Transverse colon (tissue), 4 donors: ENCODE results near the gene SNRK. TPM values are rescaled to one million over a fixed set of nuclear protein-coding genes. Genes with fewer than 3 reads are reported as not detected.

Experiments used
- DNase-seq: peaks from one replicate; pipeline ENCODE4 v3.0.0-alpha.2; 2019
- H3K27ac ChIP-seq, 4 donors: fragments of 200-600 bp; sonication (generic); 2 replicates each; pipeline ENCODE4 v1.5.1; 2016 to 2018; ENCODE audit warnings: inconsistent platforms in 4 of 4
- H3K27me3 ChIP-seq: fragments of 200-600 bp; sonication (generic); 2 replicates; pipeline ENCODE4 v1.5.1; 2017; ENCODE audit warnings: inconsistent platforms
- H3K36me3 ChIP-seq, 4 donors: fragments of 200-600 bp; sonication (generic); 2 replicates each; pipeline ENCODE4 v1.5.1; 2017 to 2019; ENCODE audit warnings: inconsistent platforms in 4 of 4
- H3K4me1 ChIP-seq, 4 donors: fragments of 200-600 bp; sonication (generic); 2 replicates each; pipeline ENCODE4 v1.5.1; 2017 to 2020; ENCODE audit warnings: inconsistent platforms in 4 of 4
- H3K4me3 ChIP-seq, 4 donors: fragments of 200-600 bp; sonication (generic); 1 replicate in 1 of 4; 2 replicates in 3 of 4; pipeline versions ENCODE4 v1.5.1 to v1.6.1; 2017 to 2019; ENCODE audit warnings: inconsistent platforms in 4 of 4
- H3K9me3 ChIP-seq, 2 donors: fragments of 200-600 bp; sonication (generic); 2 replicates each; pipeline ENCODE4 v1.5.1; 2017 to 2019; ENCODE audit warnings: inconsistent platforms in 2 of 2
- CTCF ChIP-seq, 5 experiments: fragments of 200-600 bp in 3 of 5; fragments of 450-650 bp in 2 of 5; sonication (generic) in 3 of 5; IDR thresholded peaks; 1 replicate in 2 of 5; 2 replicates in 3 of 5; pipeline ENCODE4 v1.5.1; 2016 to 2017; ENCODE audit warnings: antibody characterized with exemption in 5 of 5, inconsistent platforms in 3 of 5, mild to moderate bottlenecking in 2 of 5, moderate library complexity in 1 of 5
- EP300 ChIP-seq: sonication (generic); formaldehyde crosslinking; IDR thresholded peaks from one replicate; pipeline ENCODE4 v1.6.1; 2017; ENCODE audit warnings: antibody characterized with exemption, low read depth
- POLR2A ChIP-seq: fragments of 450-650 bp; IDR thresholded peaks from one replicate; pipeline ENCODE4 v1.6.1; 2016; ENCODE audit warnings: antibody characterized with exemption, mild to moderate bottlenecking, moderate library complexity
- POLR2AphosphoS5 ChIP-seq, 3 donors: sonication (generic); formaldehyde crosslinking; IDR thresholded peaks; one replicate each; pipeline ENCODE4 v1.6.1; 2016; ENCODE audit warnings: antibody characterized with exemption in 3 of 3
- WGBS, 2 donors: methylation state at CpG; one replicate each; pipeline ENCODE4 v1.1.5; 2018; ENCODE audit warnings: low coverage in 1 of 2; 5-methylcytosine and 5-hydroxymethylcytosine counted together
- in situ Hi-C, 4 donors: fragments of 200-750 bp; cut with MboI; loops; one replicate each; pipeline versions ENCODE4 v1.15.0 to v1.15.1; 2017; ENCODE audit warnings: low sequenced_read_pairs in 3 of 4, low pct_ligation_motif_present in 1 of 4, low pct_unique_long_range_greater_than_20kb in 1 of 4
- intact Hi-C: fragments of 100-400 bp; cut with DNase I; formaldehyde crosslinking; loops from one replicate; pipeline ENCODE4 v1.15.1; 2023; ENCODE audit warnings: low total_unique reads
- total RNA-seq, 4 donors: library from RNA; depleted of rRNA; stranded (reverse); fragments of >200 nt; gene quantifications; one replicate each; pipeline ENCODE4 v1.1.0, GENCODE V29; 2016

The SNRK gene
- total RNA-seq, 4 donors from 2014 or later, result 29.9 to 43.3 (median 31.7) TPM

DNA sequence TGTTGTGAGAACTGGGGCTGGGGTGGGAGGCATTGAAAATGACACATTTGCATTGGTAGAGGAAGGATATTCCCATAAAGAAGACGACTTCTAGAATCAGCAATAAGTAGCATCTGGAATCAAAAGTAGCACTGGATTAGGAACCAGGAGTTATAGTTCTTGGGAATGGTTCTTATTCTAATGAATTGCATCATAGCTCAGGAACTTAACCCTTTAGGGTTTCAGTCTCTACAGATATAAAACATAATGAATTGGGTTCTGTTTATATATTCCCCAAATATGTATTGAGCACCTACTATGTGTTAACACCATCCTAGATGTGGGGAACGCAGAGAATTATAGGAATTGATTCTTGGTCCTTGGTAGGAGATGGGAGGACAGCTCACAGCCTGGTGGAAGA is 16.3 kb upstream of the SNRK start:
- TF ChIP-seq EP300 (no peak), CTCF (IDR thresholded peaks at IDR 0.05) (no peak), POLR2A (no peak), POLR2AphosphoS5 (IDR thresholded peaks at IDR 0.05) (no peak)
- no peaks in the 10 kb centered on the region for H3K27me3 ChIP-seq
- intact Hi-C loops (no loop called here), in situ Hi-C loops (no loop called here)
- H3K27ac ChIP-seq, result no peak overlapping the region
- DNase-seq, result no peak
- no peaks in the 10 kb centered on the region for H3K36me3 ChIP-seq
- no peaks in the 10 kb centered on the region for H3K4me1 ChIP-seq
- H3K9me3 ChIP-seq, result no peaks in the 10 kb centered on the region
- 82 to 100% methylated on average over 1 to 2 of the region's 2 CpGs for WGBS, 2 donors
- no peak overlapping the region for H3K4me3 ChIP-seq

GRCh38 chr3:43273416-43273815 is 12.9 kb upstream of the SNRK start:
- H3K36me3 ChIP-seq, result no peaks in the 10 kb centered on the region
- H3K4me3 ChIP-seq, result no peak overlapping the region
- 60 to 67% methylated on average over 1 to 2 of the region's 2 CpGs for WGBS, 2 donors
- in situ Hi-C loops (no loop called here), intact Hi-C loops (no loop called here)
- H3K9me3 ChIP-seq, result no peaks in the 10 kb centered on the region
- H3K27ac ChIP-seq, result no peak overlapping the region
- H3K27me3 ChIP-seq, result no peaks in the 10 kb centered on the region
- H3K4me1 ChIP-seq, result no peaks in the 10 kb centered on the region
- DNase-seq, result no peak
- TF ChIP-seq CTCF (IDR thresholded peaks at IDR 0.05), result no peak
- no peak for TF ChIP-seq POLR2A
- no peak for TF ChIP-seq POLR2AphosphoS5 (IDR thresholded peaks at IDR 0.05)
- no peak for TF ChIP-seq EP300

DNA sequence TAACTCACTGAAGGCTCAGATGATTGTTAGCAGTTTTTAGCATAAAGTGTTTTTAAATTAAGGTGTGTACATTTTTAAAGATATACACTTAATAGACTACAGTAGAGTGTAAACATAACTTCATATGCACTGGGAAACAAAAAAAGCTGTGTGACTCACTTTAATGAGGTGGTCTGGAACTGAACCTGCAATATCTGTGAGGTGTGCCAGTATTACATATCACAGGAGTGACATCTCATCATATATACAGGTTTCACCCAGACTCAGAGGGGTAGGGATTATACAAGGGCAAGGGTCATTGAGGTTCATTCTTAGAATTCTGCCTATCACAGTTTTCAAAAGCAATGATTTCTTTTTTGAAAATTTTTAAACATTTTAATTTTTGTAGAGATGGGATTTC is 7.3 kb upstream of the SNRK start:
- intact Hi-C loops, result no loop called here
- TF ChIP-seq POLR2A (no peak), EP300 (no peak), CTCF (IDR thresholded peaks at IDR 0.05) (no peak), POLR2AphosphoS5 (IDR thresholded peaks at IDR 0.05) (no peak)
- Histone ChIP-seq H3K9me3 (no peaks in the 10 kb centered on the region), H3K36me3 (no peaks in the 10 kb centered on the region), H3K4me3 (no peak overlapping the region), H3K4me1 (no peaks in the 10 kb centered on the region), H3K27ac (no peak overlapping the region), H3K27me3 (no peaks in the 10 kb centered on the region)
- DNase-seq, result no peak
- in situ Hi-C loops, result no loop called here

DNA sequence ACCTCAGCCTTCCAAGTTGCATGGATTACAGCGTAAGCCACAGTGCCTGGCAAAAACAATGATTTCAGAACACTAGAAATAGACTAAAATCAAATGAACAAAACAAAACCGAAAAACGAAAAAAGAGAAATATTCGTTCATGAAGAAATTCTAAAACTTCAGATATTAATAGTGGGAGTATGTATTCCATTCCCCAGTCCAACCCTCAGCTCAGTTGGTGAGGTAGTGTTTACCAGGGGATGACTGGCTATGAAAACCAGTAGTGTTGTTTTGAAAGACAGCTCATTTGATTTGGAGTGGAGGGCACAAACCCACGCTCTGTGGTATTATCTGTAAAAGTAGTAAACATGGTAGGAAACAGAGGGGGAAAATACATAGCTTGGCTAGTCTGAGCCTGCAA is 6.8 kb upstream of the SNRK start:
- H3K27ac ChIP-seq, result no peak overlapping the region
- DNase-seq, result no peak
- no peaks in the 10 kb centered on the region for H3K9me3 ChIP-seq
- WGBS, 2 donors, result 90 to 97% methylated on average over 5 of the region's 5 CpGs
- no peak overlapping the region for H3K4me3 ChIP-seq
- no peaks in the 10 kb centered on the region for H3K27me3 ChIP-seq
- in situ Hi-C loops, result no loop called here
- no peaks in the 10 kb centered on the region for H3K36me3 ChIP-seq
- H3K4me1 ChIP-seq, result no peaks in the 10 kb centered on the region
- intact Hi-C loops, result no loop called here
- no peak for TF ChIP-seq POLR2A
- TF ChIP-seq CTCF (IDR thresholded peaks at IDR 0.05), result no peak
- no peak for TF ChIP-seq POLR2AphosphoS5 (IDR thresholded peaks at IDR 0.05)
- TF ChIP-seq EP300, result no peak
